Panc1 (cell line): Measurements from ENCODE around the gene BACE2. TPM values are rescaled to one million over a fixed set of nuclear protein-coding genes. Genes with fewer than 3 reads are reported as not detected.

Experiments
- ATAC-seq: fragments of 200-7000 bp; cut with Tn5 transposase; 2 replicates; pipeline ENCODE4 v1.9.1; 2020; ENCODE audit warnings: mild to moderate bottlenecking, moderate library complexity
- BruUV-seq: library from RNA; stranded (reverse); fragments of 400-500 nt; replicated peaks from 2 replicates; lab custom pipeline; 2021; lab: Mats Ljungman, UMichigan
- CTCF ChIA-PET: fragments of 300-600 bp; sonication (Branson Sonifier 250); formaldehyde crosslinking; loops from one replicate; lab custom pipeline; 2022; ENCODE audit warnings: antibody characterized with exemption; lab: Charles Lee
- POLR2A ChIA-PET: fragments of 300-600 bp; sonication (Branson Sonifier 250); formaldehyde crosslinking; loops from one replicate; lab custom pipeline; 2022; ENCODE audit warnings: antibody characterized with exemption; lab: Charles Lee
- DNase-seq: peaks from one replicate; pipeline ENCODE4 v3.0.0-alpha.2; 2010; ENCODE audit warnings: low read depth, low spot score
- H3K27ac ChIP-seq: 2 replicates; pipeline ENCODE4 v1.5.1; 2011; ENCODE audit warnings: mild to moderate bottlenecking, low read length, inconsistent platforms
- H3K27me3 ChIP-seq: fragments of 200-500 bp; sonication (Bioruptor generic); 2 replicates; pipeline ENCODE4 v1.6.0; 2014; ENCODE audit warnings: low read length, inconsistent platforms; ENCODE audit not compliant: control insufficient read depth, insufficient read depth
- H3K36me3 ChIP-seq: fragments of 200-500 bp; sonication (Bioruptor generic); 2 replicates; pipeline ENCODE4 v1.5.1; 2014; ENCODE audit warnings: inconsistent platforms, mild to moderate bottlenecking, low read length, moderate library complexity; ENCODE audit not compliant: control insufficient read depth, insufficient read depth
- H3K4me1 ChIP-seq: 2 replicates; pipeline ENCODE4 v1.5.1; 2011; ENCODE audit warnings: inconsistent platforms, mild to moderate bottlenecking, low read length, moderate library complexity; ENCODE audit not compliant: control insufficient read depth, insufficient read depth
- H3K4me3 ChIP-seq, 2 experiments: 2 replicates each; pipeline ENCODE4 v1.5.1; 2011 to 2012; ENCODE audit warnings: low read depth in 2 of 2, low read length in 2 of 2, mild to moderate bottlenecking in 2 of 2, inconsistent platforms in 1 of 2, moderate library complexity in 1 of 2
- H3K9me3 ChIP-seq: fragments of 200-500 bp; sonication (Bioruptor generic); 2 replicates; pipeline ENCODE4 v1.5.1; 2014; ENCODE audit warnings: low read depth, mild to moderate bottlenecking, inconsistent platforms, low read length, moderate library complexity; ENCODE audit not compliant: control insufficient read depth, insufficient read depth
- POLR2AphosphoS5 ChIP-seq: IDR thresholded peaks from 2 replicates; pipeline ENCODE4 v1.6.1; 2012; ENCODE audit warnings: mild to moderate bottlenecking, low read depth, low read length, moderate library complexity
- REST ChIP-seq, 2 experiments: IDR thresholded peaks; 2 replicates each; pipeline ENCODE4 v1.6.1; 2011 to 2012; ENCODE audit warnings: low read depth in 2 of 2, control low read depth in 1 of 2, low read length in 1 of 2, mild to moderate bottlenecking in 1 of 2, moderate library complexity in 1 of 2; ENCODE audit not compliant: insufficient read depth in 1 of 2
- SIN3A ChIP-seq: IDR thresholded peaks from 2 replicates; pipeline ENCODE4 v1.6.1; 2012; ENCODE audit warnings: low read depth, mild to moderate bottlenecking, low read length, moderate library complexity, borderline replicate concordance; ENCODE audit not compliant: insufficient read depth
- TCF7L2 ChIP-seq: IDR thresholded peaks from 2 replicates; pipeline ENCODE4 v1.6.1; 2011; ENCODE audit warnings: mild to moderate bottlenecking, low read depth, low read length, inconsistent platforms
- in situ Hi-C: cut with HindIII; loops from 2 replicates; pipeline ENCODE4 v1.10.0; 2016; ENCODE audit warnings: low sequenced_read_pairs, low pct_unique_long_range_greater_than_20kb
- intact Hi-C: fragments of 100-400 bp; cut with micrococcal nuclease; formaldehyde crosslinking; loops from one replicate; pipeline ENCODE4 v1.10.0; 2022; ENCODE audit not compliant: unreplicated experiment
- total RNA-seq: library from RNA; stranded (reverse); gene quantifications from one replicate; pipeline ENCODE4 v1.2.1, GENCODE V29; 2021; ENCODE audit not compliant: unreplicated experiment
- TF ChIP-seq, protein P1 (sequence below): fragments of 450-650 bp; IDR thresholded peaks from 2 replicates; pipeline ENCODE4 v1.5.1; 2017; ENCODE audit warnings: mild to moderate bottlenecking

The BACE2 gene
- total RNA-seq, 1 experiment from 2014 or later: 16.3 TPM

DNA sequence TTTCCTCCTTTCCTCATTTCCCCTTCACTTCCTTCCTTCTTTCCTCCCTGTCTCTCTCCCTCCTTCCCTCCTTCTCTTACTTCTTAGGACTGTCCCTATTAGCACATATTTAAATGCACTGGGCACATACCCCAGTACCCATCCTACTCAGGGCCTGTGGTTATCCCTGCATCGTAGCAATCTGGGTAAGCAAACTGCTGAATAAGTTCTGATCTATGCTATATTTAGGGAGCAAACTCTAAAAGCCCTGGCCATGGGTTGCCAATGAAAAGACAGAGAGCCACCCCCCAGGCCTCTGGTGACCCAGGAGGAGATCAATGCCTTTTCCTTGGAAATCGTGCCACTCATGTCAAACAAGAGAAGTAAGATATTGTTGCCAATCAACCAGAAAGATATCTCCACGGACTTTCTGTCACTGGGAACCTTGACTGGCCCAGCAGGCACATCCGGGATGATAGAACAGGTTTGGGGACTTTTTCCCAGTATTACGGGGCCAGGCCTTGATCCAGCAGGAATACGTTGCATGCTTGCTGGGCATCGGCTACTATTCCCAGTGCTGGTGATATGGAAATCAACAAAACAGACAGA is 154.0 kb downstream of the BACE2 start:
- H3K9me3 ChIP-seq: no peaks in the 10 kb centered on the region
- H3K27me3 ChIP-seq: no peaks in the 10 kb centered on the region; the same call in 1 of the 2 replicates
- in situ Hi-C loops (no loop called here), intact Hi-C loops (no loop called here)
- POLR2A ChIA-PET: no interaction called here
- no TSS peak for BruUV-seq
- no peak overlapping the region for H3K4me3 ChIP-seq
- TF ChIP-seq, protein P1, sequence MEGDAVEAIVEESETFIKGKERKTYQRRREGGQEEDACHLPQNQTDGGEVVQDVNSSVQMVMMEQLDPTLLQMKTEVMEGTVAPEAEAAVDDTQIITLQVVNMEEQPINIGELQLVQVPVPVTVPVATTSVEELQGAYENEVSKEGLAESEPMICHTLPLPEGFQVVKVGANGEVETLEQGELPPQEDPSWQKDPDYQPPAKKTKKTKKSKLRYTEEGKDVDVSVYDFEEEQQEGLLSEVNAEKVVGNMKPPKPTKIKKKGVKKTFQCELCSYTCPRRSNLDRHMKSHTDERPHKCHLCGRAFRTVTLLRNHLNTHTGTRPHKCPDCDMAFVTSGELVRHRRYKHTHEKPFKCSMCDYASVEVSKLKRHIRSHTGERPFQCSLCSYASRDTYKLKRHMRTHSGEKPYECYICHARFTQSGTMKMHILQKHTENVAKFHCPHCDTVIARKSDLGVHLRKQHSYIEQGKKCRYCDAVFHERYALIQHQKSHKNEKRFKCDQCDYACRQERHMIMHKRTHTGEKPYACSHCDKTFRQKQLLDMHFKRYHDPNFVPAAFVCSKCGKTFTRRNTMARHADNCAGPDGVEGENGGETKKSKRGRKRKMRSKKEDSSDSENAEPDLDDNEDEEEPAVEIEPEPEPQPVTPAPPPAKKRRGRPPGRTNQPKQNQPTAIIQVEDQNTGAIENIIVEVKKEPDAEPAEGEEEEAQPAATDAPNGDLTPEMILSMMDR: no peak
- TF ChIP-seq TCF7L2 (no peak), POLR2AphosphoS5 (no peak), SIN3A (no peak), REST (IDR thresholded peaks at IDR 0.05; ENCODE audit: insufficient read depth in 1 of 2, low read depth in 2 of 2, low read length in 1 of 2) (no peak)
- CTCF ChIA-PET: no interaction called here
- no peak for ATAC-seq
- H3K36me3 ChIP-seq: no peaks in the 10 kb centered on the region
- no peaks in the 10 kb centered on the region for H3K4me1 ChIP-seq
- no peak for DNase-seq
- no peak overlapping the region for H3K27ac ChIP-seq

- ATAC-seq: no peak
- TF ChIP-seq REST (IDR thresholded peaks at IDR 0.05; ENCODE audit: insufficient read depth in 1 of 2, low read depth in 2 of 2, low read length in 1 of 2) (no peak), POLR2AphosphoS5 (no peak), TCF7L2 (no peak), SIN3A (no peak)
- TF ChIP-seq, protein P1: no peak
- no TSS peak for BruUV-seq
- Histone ChIP-seq H3K4me1 (no peaks in the 10 kb centered on the region), H3K27ac (no peak overlapping the region), H3K27me3 (no peaks in the 10 kb centered on the region), H3K36me3 (no peaks in the 10 kb centered on the region), H3K4me3 (no peak overlapping the region), H3K9me3 (no peaks in the 10 kb centered on the region)
- POLR2A ChIA-PET: no interaction called here
- DNase-seq: no peak
- in situ Hi-C loops: no loop called here
- intact Hi-C loops: no loop called here
- CTCF ChIA-PET: no interaction called here
These were observed 154.8 kb downstream of the BACE2 start for GRCh38 chr21:41322496-41323382.
